HG03064 (cell line): ENCODE results near the gene NPDC1.
A peak's percentile ranks its signal among the peaks of the same experiment; 100 is the strongest.
"Not testable (repeated sequence)": the region's sequence is repeated elsewhere in the genome, so short reads cannot be mapped to it uniquely, and the experiment has no call there.

Source experiments
- ATAC-seq: cut with Tn5 transposase; IDR thresholded peaks from one replicate; pipeline ENCODE4 v1.9.1; 2021; ENCODE audit warnings: low read depth; ENCODE audit not compliant: unreplicated experiment

The NPDC1 gene

DNA sequence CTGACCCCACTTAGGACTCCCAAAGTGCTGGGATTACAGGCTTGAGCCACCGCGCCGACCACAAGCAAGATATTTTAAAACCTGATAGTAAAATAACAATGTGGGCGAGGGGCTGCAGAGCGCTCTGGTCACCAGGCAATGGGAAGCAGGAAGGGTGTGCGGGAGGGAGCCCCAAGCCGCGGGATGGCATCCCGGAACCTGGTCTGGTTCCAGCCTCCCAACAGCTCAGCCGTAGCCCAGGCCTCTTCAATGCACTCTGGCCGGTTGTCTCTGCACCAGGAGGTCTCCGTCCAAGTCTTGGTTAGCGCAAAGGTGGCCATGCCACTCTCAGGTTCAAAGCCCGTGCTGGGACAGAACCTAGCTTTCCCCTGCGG is 30.6 kb upstream of the NPDC1 start:
- no peak for ATAC-seq

DNA sequence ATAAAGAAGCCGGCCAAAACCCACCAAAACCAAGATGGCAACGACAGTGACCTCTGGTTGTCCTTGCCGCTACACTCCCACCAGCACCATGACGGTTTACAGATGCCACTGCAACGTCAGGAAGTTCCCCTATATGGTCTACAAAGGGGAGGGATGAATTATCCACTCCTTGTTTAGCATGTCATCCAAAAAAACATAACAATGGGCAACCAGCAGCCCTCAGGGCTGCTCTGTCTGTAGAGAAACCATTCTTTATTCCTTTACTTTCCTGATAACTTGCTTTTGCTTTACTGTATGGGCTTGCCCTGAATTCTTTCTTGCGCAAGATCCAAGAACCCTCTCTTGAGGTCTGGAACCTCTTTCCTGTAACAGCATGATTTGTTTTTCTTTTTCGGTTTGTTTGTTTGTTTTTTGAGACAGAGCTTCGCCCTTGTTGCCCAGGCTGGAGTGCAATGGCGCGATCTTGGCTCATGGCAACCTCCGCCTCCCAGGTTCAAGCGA is 29.3 kb upstream of the NPDC1 start:
- ATAC-seq = no peak

DNA sequence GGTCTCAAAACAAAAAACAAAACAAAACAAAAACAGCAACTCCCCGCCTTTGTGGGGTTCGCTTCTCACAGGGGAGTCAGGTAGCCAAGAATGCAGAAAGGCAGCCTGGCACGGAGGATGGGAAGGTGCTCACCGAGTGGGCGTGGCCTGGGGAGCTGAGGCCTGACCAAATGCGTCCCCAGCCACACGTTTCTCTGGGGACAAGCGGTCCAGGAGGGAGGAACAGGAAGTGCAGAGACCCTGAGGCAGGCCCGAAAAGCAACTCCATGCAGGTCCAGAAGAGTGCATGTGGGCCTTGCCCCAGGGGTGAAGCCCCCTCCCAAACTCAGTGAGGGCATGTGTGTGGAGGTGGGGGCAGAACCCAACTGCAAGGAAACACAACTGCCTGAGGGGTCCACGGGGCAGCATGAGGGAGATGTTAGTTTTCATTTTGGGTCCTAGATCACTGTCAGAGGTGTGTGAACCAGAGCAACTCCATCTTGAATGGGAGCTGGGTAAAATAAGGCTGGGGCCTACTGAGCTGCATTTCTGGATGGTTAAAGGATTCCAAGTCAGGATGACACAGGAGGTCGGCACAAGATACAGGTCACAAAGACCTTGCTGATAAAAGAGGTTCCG is 28.8 kb upstream of the NPDC1 start:
- no peak for ATAC-seq

DNA sequence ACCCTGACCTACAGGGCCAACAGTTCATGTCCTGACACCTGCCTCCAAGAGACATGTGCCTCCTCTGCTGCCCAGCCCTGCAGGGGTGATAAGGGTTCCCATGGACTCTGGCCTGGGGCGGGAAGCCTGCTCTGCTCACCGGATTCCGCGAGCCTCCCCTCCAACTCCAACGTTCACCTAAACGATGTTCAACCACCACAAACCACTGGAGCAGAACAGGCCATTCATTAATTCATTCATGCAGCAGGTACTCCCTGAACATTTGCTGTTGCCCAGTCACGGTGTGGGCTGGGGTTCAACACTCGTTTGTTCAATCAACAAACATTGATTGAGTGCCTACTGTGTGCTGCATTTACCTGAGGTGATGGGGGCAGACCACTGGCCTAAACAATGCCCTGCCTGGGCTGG is 28.0 kb upstream of the NPDC1 start:
- ATAC-seq = no peak

DNA sequence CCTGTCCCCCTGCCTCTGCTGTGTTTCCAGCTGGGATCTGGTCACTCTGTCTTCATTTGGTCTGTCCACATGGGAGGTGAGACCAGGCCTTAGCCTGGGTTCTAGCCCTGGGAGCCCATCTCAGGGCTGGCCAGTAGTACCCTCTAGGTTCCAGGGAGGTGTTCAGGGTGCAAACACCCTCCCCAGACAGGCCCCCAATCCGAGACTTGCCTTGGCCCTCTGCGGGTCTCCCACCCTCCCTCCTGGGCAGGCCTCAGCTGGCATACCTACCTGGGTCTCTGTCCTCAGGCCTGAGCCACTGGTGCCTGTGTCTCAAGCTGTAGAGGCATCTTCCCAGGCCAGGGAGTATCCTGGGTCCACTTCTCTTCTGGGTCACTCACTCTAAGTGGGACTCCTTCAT is 25.3 kb upstream of the NPDC1 start:
- ATAC-seq = no peak

DNA sequence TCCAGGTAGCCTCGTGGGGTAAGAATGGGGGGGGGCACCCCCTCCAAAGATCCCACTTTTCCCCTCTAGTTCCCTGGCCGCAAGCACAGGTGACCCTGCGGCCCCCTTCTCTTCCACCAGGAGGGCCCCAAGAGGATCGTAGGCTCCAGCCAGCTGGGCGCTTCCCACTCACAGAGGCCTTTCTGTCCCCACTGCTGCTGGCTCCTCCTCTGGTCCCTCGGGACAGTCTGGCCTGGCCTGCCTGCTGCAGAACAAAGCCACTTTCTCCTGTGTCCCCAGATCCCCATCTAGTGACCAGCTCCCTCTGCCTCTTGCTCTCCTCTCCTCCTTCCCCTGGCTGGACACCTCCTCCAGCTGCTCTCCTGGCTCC is 24.9 kb upstream of the NPDC1 start:
- ATAC-seq = no peak

DNA sequence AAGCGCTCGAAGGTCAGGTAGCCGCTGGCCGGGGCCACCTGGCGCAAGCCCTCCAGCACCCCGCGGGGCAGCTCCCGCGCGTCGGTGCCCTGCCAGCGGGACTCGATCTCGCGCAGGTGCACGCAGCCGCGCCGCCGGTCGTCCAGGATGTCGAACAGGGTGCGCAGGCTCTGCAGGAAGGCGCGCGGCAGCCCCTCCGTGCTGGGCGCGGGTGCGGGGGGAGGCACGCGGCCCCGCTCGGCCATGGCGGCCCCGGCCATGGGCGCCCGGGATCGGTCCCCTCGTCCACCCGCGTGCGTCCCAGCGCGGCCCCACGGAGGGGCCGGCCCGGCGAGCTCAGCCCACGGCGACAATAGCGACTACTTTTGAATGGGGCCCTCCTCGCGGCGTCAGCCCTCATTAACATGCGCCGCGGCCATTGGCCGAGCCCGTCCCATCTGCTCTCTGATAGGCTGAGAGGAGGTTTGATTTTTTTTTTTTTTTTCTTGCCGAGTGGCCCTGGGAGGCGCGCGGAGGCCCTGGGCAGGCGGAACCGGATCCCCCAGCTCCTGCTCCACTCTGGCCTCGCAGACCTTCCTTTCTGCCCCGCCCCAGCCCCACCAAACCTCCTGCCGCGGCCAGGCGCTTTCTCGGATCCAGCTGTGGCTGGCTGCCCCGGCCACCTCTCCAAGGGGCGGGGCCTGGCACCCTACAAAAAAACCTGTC is 24.4 kb upstream of the NPDC1 start, which contains the start of gene SAPCD2:
Gene SAPCD2 (minus strand): TSS at position 357 of the 705 bp plus-strand sequence. CDS start 97 bp downstream, at position 260.
- peak; percentile 41 for ATAC-seq

DNA sequence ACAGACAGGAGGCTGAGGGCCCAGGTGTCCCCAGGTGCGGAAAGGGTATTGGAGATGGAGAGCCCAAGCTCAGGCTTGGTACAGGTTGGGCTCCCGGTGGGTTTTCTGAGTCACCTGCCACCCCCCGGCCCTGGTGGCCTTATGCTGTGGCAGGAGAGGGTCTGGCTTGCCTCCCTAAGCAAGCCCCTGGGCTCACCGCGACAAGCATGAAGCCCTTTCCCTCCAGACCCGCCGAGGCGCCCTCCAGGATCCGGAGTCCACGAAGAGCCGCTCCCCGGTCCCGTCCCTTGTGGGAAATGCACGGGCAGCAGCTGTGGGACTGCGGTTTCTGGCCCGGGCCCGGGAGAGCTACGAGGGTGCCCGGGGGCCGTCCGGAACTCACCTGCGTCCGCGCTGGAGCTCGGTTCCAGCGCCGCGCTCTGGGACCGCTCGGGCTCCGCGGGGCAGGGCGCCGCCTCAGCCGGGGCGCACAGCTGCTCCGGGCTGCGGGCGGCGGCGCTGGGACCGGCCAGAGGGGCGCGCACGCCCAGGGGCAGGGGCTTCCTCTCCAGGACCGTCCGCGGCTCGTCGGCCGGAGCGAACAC is 23.6 kb upstream of the NPDC1 start:
- ATAC-seq = peak; percentile 13

DNA sequence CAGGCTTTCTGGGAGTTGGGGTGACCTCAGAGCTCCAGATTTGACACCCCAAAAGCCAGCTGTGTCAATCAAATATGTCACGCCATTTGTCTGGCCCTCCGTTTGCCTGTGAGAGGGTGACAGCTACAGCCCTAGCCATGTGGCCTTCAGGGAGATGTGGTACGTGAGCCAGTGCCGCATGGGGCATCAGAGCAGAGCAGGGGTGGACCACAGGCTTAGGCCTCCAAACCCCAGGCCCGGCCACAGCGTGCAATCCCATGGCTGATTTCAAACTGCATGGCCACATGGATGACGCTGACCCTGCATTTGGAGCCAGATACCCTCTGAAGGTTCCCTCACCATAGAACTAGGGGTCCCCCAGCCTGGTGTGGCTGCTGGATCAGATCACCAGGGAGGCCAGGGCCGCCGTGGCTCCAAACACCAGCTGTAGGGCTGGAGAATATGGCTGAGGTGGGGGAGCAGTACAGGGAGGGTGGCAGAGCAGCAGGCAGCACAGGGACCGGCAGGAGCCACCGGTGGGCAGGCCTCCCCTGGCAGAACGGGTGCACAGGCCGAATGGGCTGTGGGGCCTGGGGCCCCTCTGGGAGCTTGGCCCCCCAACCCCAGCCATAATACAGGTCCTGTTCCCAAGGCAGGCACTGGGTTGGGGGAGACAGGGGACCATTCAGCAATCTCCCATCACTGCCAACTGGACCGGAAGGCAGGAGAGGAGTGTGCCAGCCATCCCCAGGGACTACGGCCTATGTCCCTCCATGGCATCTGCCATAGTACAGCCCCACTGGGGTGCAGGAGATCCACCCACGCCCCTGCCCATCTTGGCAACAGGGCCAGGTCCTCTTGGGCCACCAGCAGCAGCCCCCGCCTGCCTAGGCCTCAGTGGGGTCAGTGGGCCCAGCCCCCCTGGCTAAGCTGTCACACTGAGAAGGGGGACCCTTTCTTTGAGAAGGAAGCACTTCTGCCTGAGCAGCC is 22.8 kb upstream of the NPDC1 start:
- ATAC-seq = no peak

DNA sequence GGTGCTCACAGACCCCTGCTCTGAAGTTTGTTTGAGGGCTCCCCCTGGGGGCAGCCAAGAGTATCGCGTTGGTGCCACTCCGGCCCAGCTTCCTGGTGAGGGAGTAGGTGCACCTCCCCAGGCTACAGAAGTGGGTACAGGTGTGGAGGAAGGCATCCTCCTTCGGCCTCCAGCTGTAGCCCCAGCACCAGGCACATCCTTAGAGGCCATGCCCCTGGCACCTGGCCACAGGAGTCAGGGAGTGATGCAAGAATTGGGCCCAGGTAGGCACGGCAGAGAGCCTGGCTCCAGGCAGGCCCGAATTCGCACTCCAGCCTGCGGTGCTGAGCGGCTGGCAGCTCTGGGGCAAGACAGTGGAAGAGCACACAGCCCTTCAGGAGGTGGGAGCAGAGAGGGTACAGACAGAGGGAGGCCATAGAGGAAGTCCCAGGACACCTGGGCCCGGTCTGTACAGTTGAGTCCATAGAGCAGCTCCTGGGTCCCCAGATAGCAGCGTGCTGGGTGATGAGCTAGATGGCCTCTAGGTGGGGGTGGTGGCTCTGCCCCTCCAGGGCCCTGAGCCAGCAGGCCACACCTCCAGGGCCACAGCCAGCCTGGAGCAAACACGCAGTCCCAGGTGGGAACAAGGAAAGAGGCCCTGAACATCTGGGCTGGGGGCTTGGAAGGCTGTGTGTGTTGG is 22.0 kb upstream of the NPDC1 start:
- ATAC-seq = no peak

DNA sequence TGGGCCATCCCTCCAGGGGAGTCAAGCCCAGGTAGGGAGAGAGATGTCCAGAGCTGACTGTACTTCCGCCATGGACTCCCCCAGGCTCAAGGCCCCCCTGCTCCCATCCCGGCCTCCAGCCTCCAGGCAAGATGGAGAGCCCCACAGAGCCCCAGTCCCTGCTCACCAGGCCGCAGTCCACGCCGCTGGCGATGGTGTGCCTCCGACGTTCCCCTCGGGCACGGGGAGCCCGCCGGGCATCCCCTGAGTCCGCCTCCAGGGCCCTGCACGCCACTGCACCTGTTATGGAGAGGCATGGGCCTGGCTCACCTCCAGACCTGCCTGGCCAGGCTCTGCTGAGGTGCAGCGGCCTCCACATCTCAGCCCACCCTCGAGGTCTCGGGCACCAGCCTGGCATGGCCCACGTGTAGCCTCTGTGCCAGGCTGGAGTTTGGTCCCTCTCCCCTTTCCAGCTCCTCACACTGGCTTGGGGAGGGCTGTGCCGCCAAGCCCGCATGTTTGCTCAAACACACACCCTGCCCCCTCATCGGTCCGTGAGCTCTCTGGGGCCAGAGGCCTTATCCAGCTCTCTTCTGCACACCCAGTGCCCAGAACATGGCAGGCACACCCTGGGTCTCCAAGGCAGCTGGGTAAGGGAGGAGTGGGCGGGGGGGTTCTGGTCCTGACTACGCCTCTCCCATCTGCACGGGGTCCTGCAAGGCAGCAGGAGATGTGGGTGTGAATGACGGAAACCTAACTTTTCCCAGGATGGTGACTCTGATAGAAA is 20.3 kb upstream of the NPDC1 start:
- no peak for ATAC-seq

DNA sequence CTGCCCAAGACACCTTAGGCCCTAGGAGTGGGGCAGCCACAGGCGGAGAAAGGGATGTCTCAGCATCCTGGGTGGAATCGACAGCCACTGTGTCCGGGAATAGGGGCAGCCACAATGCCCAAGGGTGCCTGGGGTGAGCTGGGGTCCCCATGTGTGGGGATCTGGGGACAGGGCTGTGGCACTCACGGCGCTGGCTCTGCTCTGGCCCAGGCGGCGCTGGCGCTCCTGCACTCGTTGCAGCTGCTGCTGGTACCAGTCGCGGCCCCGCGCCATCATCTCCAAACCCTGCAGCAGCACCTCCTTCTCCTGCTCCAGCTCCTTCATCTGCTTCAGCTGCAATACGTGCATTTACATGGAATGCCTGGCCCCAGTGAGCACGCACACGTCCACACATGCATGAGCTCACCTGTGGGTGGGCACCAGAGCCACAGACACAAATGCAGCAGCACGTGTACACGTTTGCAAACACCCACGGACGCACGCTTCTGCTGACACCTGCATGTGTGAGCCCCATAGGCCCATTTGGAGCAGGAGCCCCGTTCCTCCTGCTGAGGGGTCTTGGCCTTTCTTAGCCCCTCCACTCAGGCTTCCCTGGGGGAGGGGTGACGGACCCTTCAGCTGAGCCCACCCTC is 19.5 kb upstream of the NPDC1 start:
- no peak for ATAC-seq

DNA sequence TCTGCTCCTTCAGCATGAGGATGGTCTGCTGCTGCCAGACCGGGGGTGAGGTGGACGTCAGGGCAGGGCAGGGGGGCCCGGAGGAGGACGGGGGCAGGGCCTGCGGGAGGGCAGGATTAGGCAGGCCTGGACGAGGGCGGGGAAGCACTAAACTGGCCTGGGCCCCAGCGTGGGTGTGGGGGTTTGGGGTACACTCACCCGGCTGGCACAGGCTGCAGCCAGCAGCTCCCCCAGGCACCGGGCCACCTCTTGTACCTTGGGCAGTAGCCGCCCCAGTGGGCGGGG is 18.8 kb upstream of the NPDC1 start:
- ATAC-seq = no peak

DNA sequence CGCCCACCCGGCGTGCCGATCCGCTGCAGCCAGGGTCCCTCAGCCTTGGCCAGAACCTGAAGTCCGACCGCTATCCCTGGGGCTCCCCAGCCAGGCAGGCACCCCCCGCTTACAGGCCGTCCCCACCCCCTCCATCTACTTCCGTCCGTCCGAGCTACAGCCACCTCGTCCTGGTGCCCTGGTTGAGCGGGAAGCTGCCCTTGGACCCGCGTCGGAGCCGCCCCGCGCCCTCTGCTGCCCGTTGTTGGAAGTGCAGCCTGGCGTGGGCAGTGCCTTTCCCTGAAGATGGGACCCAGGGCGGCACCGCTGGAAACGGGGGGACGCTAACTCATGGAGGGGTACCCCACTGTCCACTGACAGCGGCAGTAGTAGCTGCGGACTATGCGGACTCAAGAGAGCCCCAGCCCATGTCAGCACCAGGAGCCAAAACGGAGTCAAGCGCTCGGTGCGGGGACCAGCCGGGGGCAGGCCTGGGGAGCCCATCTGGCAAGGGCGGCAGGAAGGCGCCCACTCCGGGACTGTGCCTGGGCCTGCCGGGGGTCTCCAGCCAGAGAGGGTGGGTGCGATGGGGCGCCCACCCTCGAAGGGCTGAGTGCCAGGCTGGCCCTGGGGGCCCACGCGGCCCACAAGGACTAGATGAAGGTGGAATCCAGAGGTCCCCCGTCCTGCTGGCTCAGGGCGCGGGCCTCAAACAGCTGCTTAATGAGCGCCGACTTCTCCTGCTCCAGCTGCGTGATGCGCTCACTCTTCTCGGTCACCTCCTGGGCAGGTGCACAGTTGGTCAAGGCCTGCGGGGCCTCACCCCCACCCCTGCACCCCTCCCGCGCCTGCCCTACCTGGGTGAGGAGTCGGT is 18.3 kb upstream of the NPDC1 start:
- no peak for ATAC-seq

DNA sequence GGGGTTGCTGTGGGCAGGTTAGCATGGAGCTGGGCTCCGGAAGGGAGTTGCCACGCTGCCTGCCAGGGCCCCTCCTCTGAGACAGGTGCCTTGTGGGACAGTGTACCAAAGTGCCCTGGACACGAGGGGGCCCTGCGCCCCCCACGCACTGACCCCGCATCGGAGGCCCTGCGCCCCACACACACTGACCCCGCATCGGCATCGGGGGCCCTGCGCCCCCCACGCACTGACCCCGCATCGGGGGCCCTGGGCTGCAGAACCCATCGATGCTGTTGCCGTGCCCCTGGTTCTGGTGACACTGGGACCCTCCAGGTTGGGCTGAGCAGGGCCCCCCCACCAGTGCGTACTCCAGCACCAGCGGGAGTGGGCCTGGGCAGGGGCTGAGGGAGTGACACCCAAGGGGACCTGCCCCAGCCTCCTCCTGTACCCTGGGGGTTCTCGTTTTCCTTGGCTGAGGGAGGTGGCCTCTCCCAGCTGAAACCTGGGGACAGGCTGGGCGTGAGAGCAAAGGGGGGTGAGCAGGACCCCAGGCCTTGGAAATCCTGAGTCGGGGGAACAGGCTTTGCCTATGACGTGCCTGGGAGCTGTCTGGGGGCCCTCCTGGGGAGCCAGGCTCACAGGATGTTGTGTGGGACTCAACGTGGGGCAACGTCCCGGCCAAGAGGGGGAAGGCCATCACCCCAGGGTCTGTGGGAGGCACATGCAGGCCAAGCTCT is 17.5 kb upstream of the NPDC1 start:
- ATAC-seq = no peak

DNA sequence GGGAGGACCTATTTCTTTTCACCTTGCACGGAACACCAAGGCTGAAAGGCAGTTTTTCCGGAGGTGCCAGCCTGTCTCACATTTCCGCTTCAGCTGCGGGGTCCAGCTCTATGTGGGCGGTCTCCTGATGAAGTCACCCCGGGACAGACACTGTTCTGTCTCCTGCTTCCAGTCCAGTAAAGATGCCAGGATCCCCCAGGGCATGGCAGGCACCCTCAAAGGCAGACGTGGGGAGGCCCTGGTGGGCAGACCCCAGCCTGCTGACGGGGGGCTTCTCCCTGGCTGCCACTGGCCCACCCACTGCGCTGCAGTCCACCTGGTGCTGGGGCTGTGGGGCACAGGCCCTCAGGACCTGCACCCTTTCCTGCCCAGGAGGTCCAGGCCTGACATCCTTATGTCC is 16.8 kb upstream of the NPDC1 start:
- not testable (repeated sequence) for ATAC-seq

DNA sequence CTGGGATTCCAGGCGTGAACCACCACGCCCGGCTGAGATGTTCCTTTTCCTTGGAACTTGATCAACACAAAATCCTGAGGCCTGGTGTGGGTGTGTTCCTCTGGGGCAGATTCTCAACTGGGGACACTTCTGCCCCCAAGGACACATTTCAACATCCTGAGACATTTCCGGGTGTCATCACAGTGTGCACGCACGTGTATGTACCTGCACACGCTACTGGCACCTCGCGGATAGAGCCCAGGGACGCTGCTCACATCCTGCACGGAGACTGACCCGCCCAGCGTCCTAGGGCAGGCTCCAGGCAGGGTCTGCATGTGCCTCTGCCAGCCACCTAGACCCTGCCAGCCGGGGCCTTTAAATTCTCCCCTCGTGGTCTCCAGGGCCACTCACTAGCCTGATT is 16.4 kb upstream of the NPDC1 start:
- ATAC-seq = no peak
